Measurements from ENCODE around the gene CDH4. TPM values are rescaled to one million over a fixed set of nuclear protein-coding genes. Genes with fewer than 3 reads are reported as not detected.

Gene CDH4
- total RNA-seq (2021) (4.8 to 5.3 TPM (median 4.9 TPM) in 3 replicates), Bru-seq, nascent RNA (percentile 41 among the genes with signal in this experiment)
- long read RNA-seq, experiment 1, partial matches to known transcripts = 7 of 17 reads
- long read RNA-seq, experiment 1, other reads (novel, unspliced or antisense) = 10 of 17 reads
- long read RNA-seq, experiment 2, partial matches to known transcripts = 7 of 9 reads
- long read RNA-seq, experiment 2, other reads (novel, unspliced or antisense) = 2 of 9 reads
- long read RNA-seq, experiment 3, partial matches to known transcripts = 0 of 2 reads
- long read RNA-seq, experiment 3, other reads (novel, unspliced or antisense) = 2 of 2 reads

DNA sequence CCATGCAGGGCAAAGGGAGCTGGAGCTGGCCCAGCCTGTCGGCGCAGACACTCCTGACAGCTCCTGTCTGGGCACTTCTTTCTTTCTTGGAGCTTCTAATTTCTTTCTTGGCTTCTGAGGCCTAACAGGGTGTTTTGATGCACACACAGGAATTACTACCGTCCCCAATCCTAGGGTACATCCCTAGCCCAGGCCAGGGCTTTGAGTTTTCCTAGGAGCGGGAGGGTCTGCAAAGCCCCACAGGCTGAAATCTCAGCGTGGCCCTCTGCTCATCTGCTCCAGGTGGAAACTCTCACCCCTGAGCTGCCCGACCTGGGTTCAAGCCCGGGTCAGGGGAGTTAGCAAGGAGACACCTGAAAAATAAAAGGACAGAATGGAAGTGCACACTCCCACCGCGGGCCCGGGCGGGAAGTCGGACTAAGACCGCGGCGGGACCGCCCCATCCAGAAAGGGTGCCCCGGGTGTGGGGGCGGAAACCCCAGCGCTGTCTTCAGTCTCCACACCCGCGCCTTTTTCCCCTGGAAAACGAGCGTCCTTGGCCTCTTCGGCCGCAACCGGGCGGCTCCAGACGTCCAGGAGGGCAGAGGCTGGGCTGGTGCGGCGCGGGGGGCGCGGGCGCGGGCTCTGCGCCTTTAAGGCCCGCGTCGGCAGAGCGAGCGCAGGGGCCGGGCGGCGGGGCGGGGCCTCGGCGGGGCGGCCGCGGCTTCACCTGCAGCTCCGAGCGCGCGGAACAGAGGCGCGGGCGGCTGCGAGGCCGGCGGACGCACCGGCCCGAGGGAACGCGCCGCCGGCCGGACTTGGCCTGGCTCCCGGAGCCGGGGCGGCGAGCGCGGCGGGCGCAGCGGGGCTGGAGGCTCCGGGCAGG is at the start of gene CDH4:
CDH4 (plus strand) TSS at position 733 of the 865 bp plus-strand sequence.
- no peak for TF ChIP-seq IRF1 (CRISPR knock-in tag; IDR thresholded peaks at IDR 0.05)
- no peak for TF ChIP-seq ZNF423 (CRISPR knock-in tag; IDR thresholded peaks at IDR 0.05)
- TF ChIP-seq NR3C1 (CRISPR knock-in tag; conservative IDR thresholded peaks at IDR 0.05; ENCODE audit: low read depth) = no peak
- TF ChIP-seq RELA (CRISPR knock-in tag; IDR thresholded peaks at IDR 0.05; ENCODE audit: borderline replicate concordance) = no peak
- peak; percentile 66 for TF ChIP-seq PRDM15 (CRISPR knock-in tag; IDR thresholded peaks at IDR 0.05)
- no peak for TF ChIP-seq ATF1 (CRISPR knock-in tag; IDR thresholded peaks at IDR 0.05)
- TF ChIP-seq ZBTB21 (CRISPR knock-in tag; IDR thresholded peaks at IDR 0.05; ENCODE audit: borderline replicate concordance) = no peak
- Mint-ChIP-seq H3K27me3 (ENCODE audit: low read depth) (peaks cover 84% of the 10 kb centered on the region), H3K9me3 (no peaks in the 10 kb centered on the region), H3K4me1 (peaks cover 27% of the 10 kb centered on the region), H3K27ac (no peak within 1 kb of the TSS), H3K36me3 (peaks cover 12% of the 10 kb centered on the region; the same call in 1 of the 2 replicates), H3K4me3 (peak within 1 kb of the TSS; percentile 76)
- CTCF ChIA-PET = interaction anchor here (1.0 to 3.4 kb wide), 4 partner anchors 9 to 624 kb away, joined by 3 to 17 read pairs (median 7); no protein-coding TSS in a partner anchor
- peak; percentile 47 for DNase-seq (ENCODE audit: low spot score)
- ATAC-seq = peak; percentile 56
- POLR2A ChIA-PET = interaction anchor here (0.5 kb wide), 1 partner anchor 376 kb away, joined by 3 read pairs; no protein-coding TSS in a partner anchor

- ChIA-PET POLR2A (no interaction called here), CTCF (no interaction called here)
- H3K27ac Mint-ChIP-seq = no peak overlapping the region
- H3K36me3 Mint-ChIP-seq = peaks cover 4% of the 10 kb centered on the region
- H3K27me3 Mint-ChIP-seq (ENCODE audit: low read depth) = peaks cover 93% of the 10 kb centered on the region
- peaks cover 32% of the 10 kb centered on the region for H3K9me3 Mint-ChIP-seq
- no peak overlapping the region for H3K4me3 Mint-ChIP-seq
- no peaks in the 10 kb centered on the region for H3K4me1 Mint-ChIP-seq
- DNase-seq (ENCODE audit: low spot score) = no peak
- TF ChIP-seq OVOL2 (CRISPR knock-in tag; IDR thresholded peaks at IDR 0.05; ENCODE audit: borderline replicate concordance) = no peak
- no peak for TF ChIP-seq GABPB1 (CRISPR knock-in tag; IDR thresholded peaks at IDR 0.05)
- TF ChIP-seq IRF1 (CRISPR knock-in tag; IDR thresholded peaks at IDR 0.05) = no peak
- no peak for TF ChIP-seq ZBTB21 (CRISPR knock-in tag; IDR thresholded peaks at IDR 0.05; ENCODE audit: borderline replicate concordance)
- no peak for TF ChIP-seq RELA (CRISPR knock-in tag; IDR thresholded peaks at IDR 0.05; ENCODE audit: borderline replicate concordance)
- no peak for TF ChIP-seq NR1H2 (CRISPR knock-in tag; IDR thresholded peaks at IDR 0.05)
- TF ChIP-seq GTF2I (CRISPR knock-in tag; conservative IDR thresholded peaks at IDR 0.05) = no peak
- TF ChIP-seq ZNF317 (CRISPR knock-in tag; IDR thresholded peaks at IDR 0.05; ENCODE audit: borderline replicate concordance, low read depth) = no peak
- TF ChIP-seq, protein P1, sequence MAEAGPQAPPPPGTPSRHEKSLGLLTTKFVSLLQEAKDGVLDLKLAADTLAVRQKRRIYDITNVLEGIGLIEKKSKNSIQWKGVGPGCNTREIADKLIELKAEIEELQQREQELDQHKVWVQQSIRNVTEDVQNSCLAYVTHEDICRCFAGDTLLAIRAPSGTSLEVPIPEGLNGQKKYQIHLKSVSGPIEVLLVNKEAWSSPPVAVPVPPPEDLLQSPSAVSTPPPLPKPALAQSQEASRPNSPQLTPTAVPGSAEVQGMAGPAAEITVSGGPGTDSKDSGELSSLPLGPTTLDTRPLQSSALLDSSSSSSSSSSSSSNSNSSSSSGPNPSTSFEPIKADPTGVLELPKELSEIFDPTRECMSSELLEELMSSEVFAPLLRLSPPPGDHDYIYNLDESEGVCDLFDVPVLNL (CRISPR knock-in tag; IDR thresholded peaks at IDR 0.05; ENCODE audit: borderline replicate concordance, low read depth) = no peak
- no peak for TF ChIP-seq HMGA2 (CRISPR knock-in tag; IDR thresholded peaks at IDR 0.05)
- TF ChIP-seq EMX1 (CRISPR knock-in tag; IDR thresholded peaks at IDR 0.05) = no peak
- TF ChIP-seq ATF1 (CRISPR knock-in tag; IDR thresholded peaks at IDR 0.05) = no peak
- TF ChIP-seq, protein P2, sequence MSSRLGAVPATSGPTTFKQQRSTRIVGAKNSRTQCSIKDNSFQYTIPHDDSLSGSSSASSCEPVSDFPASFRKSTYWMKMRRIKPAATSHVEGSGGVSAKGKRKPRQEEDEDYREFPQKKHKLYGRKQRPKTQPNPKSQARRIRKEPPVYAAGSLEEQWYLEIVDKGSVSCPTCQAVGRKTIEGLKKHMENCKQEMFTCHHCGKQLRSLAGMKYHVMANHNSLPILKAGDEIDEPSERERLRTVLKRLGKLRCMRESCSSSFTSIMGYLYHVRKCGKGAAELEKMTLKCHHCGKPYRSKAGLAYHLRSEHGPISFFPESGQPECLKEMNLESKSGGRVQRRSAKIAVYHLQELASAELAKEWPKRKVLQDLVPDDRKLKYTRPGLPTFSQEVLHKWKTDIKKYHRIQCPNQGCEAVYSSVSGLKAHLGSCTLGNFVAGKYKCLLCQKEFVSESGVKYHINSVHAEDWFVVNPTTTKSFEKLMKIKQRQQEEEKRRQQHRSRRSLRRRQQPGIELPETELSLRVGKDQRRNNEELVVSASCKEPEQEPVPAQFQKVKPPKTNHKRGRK (CRISPR knock-in tag; IDR thresholded peaks at IDR 0.05; ENCODE audit: borderline replicate concordance) = no peak
- TF ChIP-seq ZNF121 (CRISPR knock-in tag; IDR thresholded peaks at IDR 0.05) = no peak
- TF ChIP-seq, protein P3, sequence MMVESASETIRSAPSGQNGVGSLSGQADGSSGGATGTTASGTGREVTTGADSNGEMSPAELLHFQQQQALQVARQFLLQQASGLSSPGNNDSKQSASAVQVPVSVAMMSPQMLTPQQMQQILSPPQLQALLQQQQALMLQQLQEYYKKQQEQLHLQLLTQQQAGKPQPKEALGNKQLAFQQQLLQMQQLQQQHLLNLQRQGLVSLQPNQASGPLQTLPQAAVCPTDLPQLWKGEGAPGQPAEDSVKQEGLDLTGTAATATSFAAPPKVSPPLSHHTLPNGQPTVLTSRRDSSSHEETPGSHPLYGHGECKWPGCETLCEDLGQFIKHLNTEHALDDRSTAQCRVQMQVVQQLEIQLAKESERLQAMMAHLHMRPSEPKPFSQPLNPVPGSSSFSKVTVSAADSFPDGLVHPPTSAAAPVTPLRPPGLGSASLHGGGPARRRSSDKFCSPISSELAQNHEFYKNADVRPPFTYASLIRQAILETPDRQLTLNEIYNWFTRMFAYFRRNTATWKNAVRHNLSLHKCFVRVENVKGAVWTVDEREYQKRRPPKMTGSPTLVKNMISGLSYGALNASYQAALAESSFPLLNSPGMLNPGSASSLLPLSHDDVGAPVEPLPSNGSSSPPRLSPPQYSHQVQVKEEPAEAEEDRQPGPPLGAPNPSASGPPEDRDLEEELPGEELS (CRISPR knock-in tag; IDR thresholded peaks at IDR 0.05) = no peak
- TF ChIP-seq FOXJ3 (CRISPR knock-in tag; IDR thresholded peaks at IDR 0.05; ENCODE audit: borderline replicate concordance) = no peak
- no peak for TF ChIP-seq TEAD4 (CRISPR knock-in tag; IDR thresholded peaks at IDR 0.05)
- no peak for TF ChIP-seq IRF2 (CRISPR knock-in tag; IDR thresholded peaks at IDR 0.05; ENCODE audit: borderline replicate concordance, low read depth)
- ATAC-seq = no peak
These were observed 48.7 kb upstream of the CDH4 start for GRCh38 chr20:61203320-61203719.
